ENCODE data around the gene C22orf15. TPM values are rescaled to one million over a fixed set of nuclear protein-coding genes. Genes with fewer than 3 reads are reported as not detected.

C22orf15 gene
- total RNA-seq, 1 donor from 2014 or later, result not detected

DNA sequence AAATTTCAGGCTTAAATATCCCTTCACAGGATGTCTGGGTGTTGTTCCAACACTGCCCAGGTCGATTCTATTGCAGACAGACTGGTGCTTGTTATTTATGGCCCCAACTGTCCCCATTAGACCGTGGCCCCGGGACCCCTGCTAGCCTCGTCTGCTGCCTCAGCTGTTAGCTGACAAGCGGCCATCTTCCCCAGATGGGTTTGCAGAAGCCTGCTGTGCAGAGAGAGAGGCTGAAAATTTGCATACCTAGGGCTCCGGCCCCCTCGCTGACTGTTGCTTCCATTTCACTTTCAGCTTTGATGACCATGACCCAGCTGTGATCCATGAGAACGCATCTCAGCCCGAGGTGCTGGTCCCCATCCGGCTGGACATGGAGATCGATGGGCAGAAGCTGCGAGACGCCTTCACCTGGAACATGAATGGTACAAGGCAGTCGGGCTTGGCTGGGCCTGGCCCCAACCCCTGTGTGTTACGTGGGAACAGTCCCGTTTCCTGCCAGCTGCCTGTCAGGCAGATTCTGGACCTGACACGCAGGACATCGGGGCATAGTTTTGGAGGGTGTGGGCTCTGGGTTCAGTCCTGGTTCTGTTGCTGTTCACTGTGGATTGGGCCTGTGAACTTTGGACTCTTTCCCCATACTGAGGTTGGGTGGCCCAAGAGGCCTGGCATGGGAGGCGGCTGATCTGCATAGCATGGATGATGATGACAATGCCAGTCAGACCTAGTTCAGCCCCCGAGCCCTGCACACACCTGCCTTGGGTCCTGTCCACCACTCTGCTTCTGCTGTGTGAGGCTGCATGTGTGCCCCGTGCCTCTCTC is 40.4 kb downstream of the C22orf15 start:
- intact Hi-C loops (cut with micrococcal nuclease), result no loop called here
- ATAC-seq (no peak), DNase-seq (no peak)

DNA sequence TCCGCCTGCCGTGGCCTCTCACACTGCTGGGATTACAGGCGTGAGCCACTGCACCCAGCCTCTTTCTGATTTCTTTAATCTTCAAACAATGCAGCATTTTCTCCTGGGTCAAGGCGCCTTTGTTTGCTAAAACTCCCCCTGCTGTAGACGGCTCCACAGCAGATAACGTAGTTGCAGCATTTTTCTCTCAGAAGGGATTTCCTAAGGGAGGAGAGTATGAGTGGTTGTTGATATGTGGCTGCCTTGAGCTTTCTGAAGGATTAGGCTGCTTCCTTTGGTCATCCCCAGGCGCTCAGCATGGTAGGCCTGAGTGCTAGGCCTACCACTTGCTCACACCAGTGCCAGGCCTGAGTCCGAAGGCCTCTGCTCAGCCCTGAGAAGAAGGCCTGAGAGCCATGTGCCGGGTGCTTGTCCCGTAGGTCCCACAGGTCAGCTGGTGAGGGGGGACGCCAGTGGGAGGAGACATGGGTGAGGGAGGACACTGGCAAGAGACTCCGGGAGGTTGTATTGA is 42.0 kb downstream of the C22orf15 start:
- ATAC-seq, result peak; percentile 19
- DNase-seq, result no peak
- intact Hi-C loops (cut with micrococcal nuclease), result no loop called here

DNA sequence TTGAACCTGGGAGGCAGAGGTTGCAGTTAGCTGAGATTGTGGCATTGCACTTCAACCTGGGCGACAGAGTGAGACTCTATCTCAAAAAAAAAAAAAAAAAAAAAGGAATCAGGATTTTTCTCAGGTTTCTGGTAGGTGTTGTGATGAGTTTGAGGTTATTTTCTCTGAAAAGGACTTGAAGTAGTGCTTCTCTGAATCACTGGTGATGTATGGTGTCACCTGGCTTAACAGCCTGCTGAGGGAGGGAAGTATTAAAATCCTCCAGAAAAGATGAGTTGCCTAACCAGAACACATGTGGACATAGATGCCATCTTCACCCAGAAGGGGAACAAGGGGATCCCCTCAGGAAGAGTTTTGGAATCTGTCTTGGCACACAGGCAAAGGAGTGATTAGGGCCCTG is 44.0 kb downstream of the C22orf15 start:
- intact Hi-C loops (cut with micrococcal nuclease), result no loop called here
- DNase-seq, result no peak
- ATAC-seq, result no peak

GRCh38 chr22:23812378-23812777 is 49.6 kb downstream of the C22orf15 start:
- ATAC-seq (no peak), DNase-seq (no peak)
- intact Hi-C loops (cut with micrococcal nuclease), result no loop called here

Other genes with a start within 250 kb of the C22orf15 start
- gene IGLL1, start 182.7 kb upstream of the C22orf15 start, total RNA-seq, result not detected
- gene DRICH1, start 130.7 kb upstream of the C22orf15 start, total RNA-seq, result not detected
- not detected for gene RGL4, start 72.0 kb upstream of the C22orf15 start, total RNA-seq
- gene ZNF70, start 11.9 kb upstream of the C22orf15 start, total RNA-seq, result 3.5 TPM
- 0.97 TPM for gene VPREB3, start 8.6 kb upstream of the C22orf15 start, total RNA-seq
- gene CHCHD10, start 5.0 kb downstream of the C22orf15 start, total RNA-seq, result 1,571 TPM
- 32.3 TPM for gene MMP11, start 9.9 kb downstream of the C22orf15 start, total RNA-seq
- 48.5 TPM for gene SMARCB1, start 24.0 kb downstream of the C22orf15 start, total RNA-seq
- gene DERL3, start 76.0 kb downstream of the C22orf15 start, total RNA-seq, result 2.1 TPM
- 25.3 TPM for gene SLC2A11, start 94.9 kb downstream of the C22orf15 start, total RNA-seq
- gene MIF, start 131.4 kb downstream of the C22orf15 start, total RNA-seq, result 270 TPM
- 3.2 TPM for gene GSTT2B, start 198.2 kb downstream of the C22orf15 start, total RNA-seq
- gene DDTL, start 203.9 kb downstream of the C22orf15 start, total RNA-seq, result 1.6 TPM
- gene DDT, start 211.5 kb downstream of the C22orf15 start, total RNA-seq, result 141 TPM
- gene GSTT2, start 217.1 kb downstream of the C22orf15 start, total RNA-seq, result 0.42 TPM
- gene GSTT4, start 242.5 kb downstream of the C22orf15 start, total RNA-seq, result not detected
- gene CABIN1, start 248.3 kb downstream of the C22orf15 start, total RNA-seq, result 40.2 TPM